Smooth muscle cell (in vitro differentiated cells): ENCODE data around the gene PRKCH. TPM values are rescaled to one million over a fixed set of nuclear protein-coding genes. Genes with fewer than 3 reads are reported as not detected.
A peak's percentile ranks its signal among the peaks of the same experiment; 100 is the strongest.

Source experiments
- DNase-seq: peaks from one replicate; lab custom pipeline; 2025; ENCODE audit not compliant: unreplicated experiment; lab: John Stamatoyannopoulos, UW
- H2AFZ ChIP-seq: fragments of 200-600 bp; sonication (generic); 2 replicates; pipeline ENCODE4 v1.6.0; 2016; ENCODE audit warnings: antibody characterized with exemption, low read depth, mild to moderate bottlenecking
- H3F3A ChIP-seq: fragments of 200-600 bp; sonication (generic); 2 replicates; pipeline ENCODE4 v1.6.0; 2017; ENCODE audit warnings: antibody characterized with exemption, low read depth
- H3K27ac ChIP-seq: fragments of 200-600 bp; sonication (generic); 2 replicates; pipeline ENCODE4 v1.5.1; 2016; ENCODE audit warnings: low read depth, mild to moderate bottlenecking
- H3K27me3 ChIP-seq: fragments of 200-600 bp; sonication (generic); 2 replicates; pipeline ENCODE4 v1.6.1; 2016; ENCODE audit warnings: low read depth, mild to moderate bottlenecking
- H3K36me3 ChIP-seq: fragments of 200-600 bp; sonication (generic); 2 replicates; pipeline ENCODE4 v1.5.1; 2016; ENCODE audit warnings: low read depth
- H3K4me1 ChIP-seq: fragments of 200-600 bp; sonication (generic); 2 replicates; pipeline ENCODE4 v1.5.1; 2016; ENCODE audit warnings: low read depth
- H3K4me2 ChIP-seq: fragments of 200-600 bp; sonication (generic); 2 replicates; pipeline ENCODE4 v1.6.0; 2016; ENCODE audit warnings: mild to moderate bottlenecking
- H3K4me3 ChIP-seq: fragments of 200-600 bp; sonication (generic); 2 replicates; pipeline ENCODE4 v1.5.1; 2016; ENCODE audit warnings: mild to moderate bottlenecking
- H3K79me2 ChIP-seq: fragments of 200-600 bp; sonication (generic); 2 replicates; pipeline ENCODE4 v1.6.0; 2016; ENCODE audit warnings: low read depth, mild to moderate bottlenecking
- H3K9ac ChIP-seq: fragments of 200-600 bp; sonication (generic); 2 replicates; pipeline ENCODE4 v1.6.0; 2016; ENCODE audit warnings: low read depth
- H3K9me3 ChIP-seq: fragments of 200-600 bp; sonication (generic); replicated peaks from 2 replicates; pipeline ENCODE4 v1.5.1; 2016; ENCODE audit warnings: low read depth
- H4K20me1 ChIP-seq: fragments of 200-600 bp; sonication (generic); 2 replicates; pipeline ENCODE4 v1.6.0; 2016; ENCODE audit warnings: low read depth
- WGBS: methylation state at CpG from one replicate; pipeline ENCODE4 v1.1.7; 2016; ENCODE audit warnings: low lambda C conversion rate; 5-methylcytosine and 5-hydroxymethylcytosine counted together
- polyA plus RNA-seq: library from polyadenylated mRNA; unstranded; fragments of >200 nt; fragmentation: Nextera tagmentation; extraction: Ambion mirVana; gene quantifications from 2 replicates; pipeline ENCODE4 v1.2.1, GENCODE V29; 2016
- total RNA-seq: library from RNA; depleted of rRNA; stranded (reverse); fragments of >200 nt; gene quantifications from 2 replicates; pipeline ENCODE4 v1.2.3, GENCODE V29; 2014
- TF ChIP-seq, protein P1 (sequence below): fragments of 200-600 bp; sonication (generic); IDR thresholded peaks from 2 replicates; pipeline ENCODE4 v1.5.1; 2017; ENCODE audit warnings: borderline replicate concordance, mild to moderate bottlenecking, antibody characterized with exemption; ENCODE audit not compliant: insufficient read depth, poor library complexity, severe bottlenecking

The PRKCH gene
- total and polyA plus RNA-seq, 2 experiments from 2014 or later, result 1.5 to 7.6 TPM

GRCh38 chr14:61599942-61600341 lies 278.6 kb downstream of the PRKCH start:
- Histone ChIP-seq H3K36me3 (no peaks in the 10 kb centered on the region), H3K27ac (peak overlapping the region; percentile 80), H3K9ac (no peak overlapping the region), H3K4me2 (peak overlapping the region; percentile 73), H3K4me3 (no peak overlapping the region), H3K9me3 (no peaks in the 10 kb centered on the region), H3K27me3 (no peaks in the 10 kb centered on the region), H3F3A (peaks cover 39% of the 10 kb centered on the region), H4K20me1 (no peaks in the 10 kb centered on the region), H2AFZ (no peak overlapping the region), H3K4me1 (peaks cover 26% of the 10 kb centered on the region), H3K79me2 (no peaks in the 10 kb centered on the region)
- TF ChIP-seq, protein P1, sequence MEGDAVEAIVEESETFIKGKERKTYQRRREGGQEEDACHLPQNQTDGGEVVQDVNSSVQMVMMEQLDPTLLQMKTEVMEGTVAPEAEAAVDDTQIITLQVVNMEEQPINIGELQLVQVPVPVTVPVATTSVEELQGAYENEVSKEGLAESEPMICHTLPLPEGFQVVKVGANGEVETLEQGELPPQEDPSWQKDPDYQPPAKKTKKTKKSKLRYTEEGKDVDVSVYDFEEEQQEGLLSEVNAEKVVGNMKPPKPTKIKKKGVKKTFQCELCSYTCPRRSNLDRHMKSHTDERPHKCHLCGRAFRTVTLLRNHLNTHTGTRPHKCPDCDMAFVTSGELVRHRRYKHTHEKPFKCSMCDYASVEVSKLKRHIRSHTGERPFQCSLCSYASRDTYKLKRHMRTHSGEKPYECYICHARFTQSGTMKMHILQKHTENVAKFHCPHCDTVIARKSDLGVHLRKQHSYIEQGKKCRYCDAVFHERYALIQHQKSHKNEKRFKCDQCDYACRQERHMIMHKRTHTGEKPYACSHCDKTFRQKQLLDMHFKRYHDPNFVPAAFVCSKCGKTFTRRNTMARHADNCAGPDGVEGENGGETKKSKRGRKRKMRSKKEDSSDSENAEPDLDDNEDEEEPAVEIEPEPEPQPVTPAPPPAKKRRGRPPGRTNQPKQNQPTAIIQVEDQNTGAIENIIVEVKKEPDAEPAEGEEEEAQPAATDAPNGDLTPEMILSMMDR, result no peak
- DNase-seq, result no peak
- 98% methylated on average over 1 of the region's 1 CpG for WGBS

Other genes with a start within 250 kb of the PRKCH start
- gene TMEM30B, start 40.2 kb upstream of the PRKCH start, total RNA-seq, result 2.0 and 3.1 TPM in 2 replicates
- 0.16 and 4.5 TPM in 2 replicates for gene TMEM30B, start 40.2 kb upstream of the PRKCH start, polyA plus RNA-seq